Measurements from ENCODE around the gene IP6K3.

GRCh38 chr6:33678932-33679490, 67.7 kb downstream of the IP6K3 start:
- no peak for TF ChIP-seq CTCF (IDR thresholded peaks at IDR 0.05; ENCODE audit: low read depth, low read length, poor library complexity, severe bottlenecking)
- TF ChIP-seq EZH2phosphoT487 (IDR thresholded peaks at IDR 0.05; ENCODE audit: borderline replicate concordance, low read length), result no peak

All from DOHH2 (cell line).